Suppressor macrophage (primary cell): ENCODE results near the gene SEPTIN3.
A peak's percentile ranks its signal among the peaks of the same experiment; 100 is the strongest.

Source experiments
- DNase-seq, 4 experiments: peaks; one replicate each; pipeline ENCODE4 v3.0.0-alpha.2; 2020 to 2022

Gene SEPTIN3

DNA sequence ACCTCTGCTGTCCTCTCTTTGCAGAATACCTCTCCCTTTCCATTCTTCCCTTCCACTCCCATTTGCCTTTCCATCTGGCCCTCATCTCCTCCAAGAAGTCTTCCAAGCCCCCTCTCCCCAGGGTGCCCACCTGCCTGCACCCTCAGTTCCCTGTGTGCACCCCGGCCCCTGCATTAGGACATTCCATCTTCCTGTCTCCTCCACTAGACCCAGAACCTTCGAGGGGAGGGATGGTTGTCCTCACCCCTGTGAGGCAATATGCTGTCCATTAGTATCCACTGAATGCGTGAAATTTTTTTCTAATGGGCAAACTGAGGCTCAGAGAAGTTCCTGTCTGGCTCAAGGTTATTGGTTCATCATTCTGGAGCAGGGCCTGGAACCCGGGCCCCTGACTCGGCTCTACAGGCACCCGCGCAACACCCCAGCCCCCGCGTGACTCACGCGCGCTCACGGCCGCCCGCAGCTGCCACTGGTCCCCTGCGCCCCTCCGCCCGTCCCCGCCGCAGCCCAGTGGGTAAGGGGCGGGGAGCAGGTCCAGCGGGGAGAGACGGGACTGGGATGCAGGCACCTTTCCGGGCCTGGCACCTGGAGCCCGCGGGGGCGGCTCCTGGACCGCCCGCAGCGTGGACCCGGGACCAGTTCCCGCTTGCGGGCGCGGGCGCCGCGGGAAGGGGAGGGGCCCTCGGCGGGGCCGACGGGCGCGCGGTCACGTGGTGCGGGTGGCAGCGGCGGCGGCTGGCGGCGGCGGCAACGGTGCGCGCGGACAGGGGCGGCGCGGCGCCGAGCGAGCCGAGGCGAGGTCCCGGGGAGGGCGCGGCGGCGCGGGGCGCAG lies 7.0 kb downstream of the SEPTIN3 start:
- peak in 3 of 4 experiments; percentile 38 to 74 (median 63) for DNase-seq

DNA sequence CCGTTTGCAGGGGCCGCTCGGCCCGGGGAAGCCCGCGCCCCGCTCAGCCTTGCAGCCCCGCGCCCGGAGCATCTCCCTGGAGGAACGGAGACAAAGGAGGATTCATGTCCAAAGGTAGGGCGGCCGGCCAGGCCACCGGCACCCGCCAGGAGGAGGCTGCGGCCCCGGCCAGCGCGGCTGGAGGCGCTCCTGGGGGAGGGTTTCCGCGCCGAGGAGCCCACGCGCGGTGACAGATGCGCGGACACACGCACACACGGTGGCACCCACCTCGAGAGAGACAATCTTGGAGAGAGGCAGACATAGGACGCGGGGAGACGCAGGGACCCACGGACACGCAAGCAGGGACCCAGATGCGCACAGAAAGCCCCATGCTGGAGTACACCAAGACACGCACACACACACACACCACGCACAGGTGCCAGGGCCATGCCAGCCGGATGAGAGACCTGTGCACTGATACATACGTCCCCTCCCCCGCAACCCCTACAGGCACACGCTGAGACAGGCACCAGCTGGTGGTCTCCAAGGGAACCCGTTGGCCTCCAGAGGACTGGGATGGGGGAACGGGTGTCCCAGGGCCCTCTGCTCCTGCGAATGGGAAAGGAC lies 7.8 kb downstream of the SEPTIN3 start:
- DNase-seq, result peak in 2 of 4 experiments; percentile 16 to 35

DNA sequence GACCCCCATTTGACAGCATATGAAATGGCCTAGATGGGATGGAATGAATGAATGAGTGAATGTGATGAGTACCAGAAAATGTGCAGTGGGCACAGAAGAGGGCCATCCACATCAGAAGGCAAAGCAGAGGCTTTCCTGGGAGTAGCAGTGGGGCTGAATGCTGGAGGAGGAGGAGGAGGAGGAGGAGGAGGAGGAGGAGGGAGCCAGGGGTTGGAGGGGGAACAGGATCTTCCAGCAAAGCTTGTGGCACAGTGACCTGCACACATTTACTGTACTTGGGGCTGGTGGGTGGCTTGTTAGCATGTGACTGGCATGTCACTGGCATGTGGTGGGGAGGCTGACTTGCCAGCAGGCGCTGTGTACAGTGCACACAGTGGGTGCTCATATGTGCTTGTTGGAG lies 9.5 kb downstream of the SEPTIN3 start:
- DNase-seq, result peak in 1 of 4 experiments; percentile 14

DNA sequence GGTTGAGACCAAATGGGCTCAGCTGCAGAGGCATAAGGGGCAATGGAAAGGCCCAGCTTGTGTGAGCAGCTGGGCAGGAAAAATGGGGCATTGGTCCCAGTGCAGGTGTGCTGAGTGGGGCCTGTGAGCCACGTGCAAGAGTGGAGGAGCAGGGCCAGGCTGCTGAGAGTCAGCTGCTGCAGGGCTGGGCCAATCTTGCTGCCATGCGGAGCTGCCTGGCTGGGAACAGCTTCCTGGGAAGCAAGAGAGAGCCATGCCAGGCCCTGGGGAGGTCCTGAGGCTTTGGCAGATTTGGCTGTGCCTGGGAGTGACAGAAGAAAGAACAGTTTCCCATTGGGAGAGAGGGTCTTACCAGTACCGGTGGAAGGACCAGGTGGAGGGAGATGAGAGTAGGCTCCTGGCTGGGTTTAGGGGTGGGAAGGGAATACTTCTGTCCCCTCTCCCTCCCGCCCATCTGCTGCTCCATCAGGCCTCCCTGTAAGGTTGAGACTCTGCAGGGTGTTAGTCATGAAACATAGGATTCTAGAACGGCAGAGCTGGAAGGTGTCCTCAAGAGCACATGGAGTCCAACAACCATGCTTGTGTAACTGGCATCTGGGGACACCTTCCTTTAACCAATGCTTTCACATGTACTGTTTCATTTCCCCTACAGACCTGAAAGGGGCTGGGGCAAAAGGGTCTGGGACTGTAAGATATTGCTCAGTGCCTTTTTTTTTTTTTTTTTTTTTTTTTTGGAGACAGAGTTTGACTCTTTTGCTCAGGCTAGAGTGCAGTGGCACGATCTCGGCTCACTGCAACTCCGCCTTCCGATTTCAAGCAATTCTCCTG lies 10.4 kb downstream of the SEPTIN3 start:
- DNase-seq, result no peak

DNA sequence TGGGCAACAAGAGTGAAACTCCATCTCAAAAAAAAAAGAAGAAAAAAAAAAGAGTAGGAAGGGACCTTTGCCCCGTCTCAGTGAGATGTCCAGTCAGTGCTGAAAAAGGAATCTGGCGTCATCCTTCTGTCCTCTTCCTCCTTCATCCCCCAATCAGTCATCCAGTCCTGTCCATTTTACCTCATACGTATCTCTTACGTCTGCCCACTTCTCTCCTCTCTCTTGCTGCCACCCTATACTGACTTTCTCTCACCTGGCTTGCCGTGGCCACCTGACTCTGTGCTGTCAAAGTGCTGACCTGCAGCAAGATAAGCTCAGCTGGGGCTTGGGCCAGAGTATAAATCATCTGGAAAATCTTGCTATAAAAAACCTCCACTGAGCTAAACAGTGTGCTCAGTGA lies 13.6 kb downstream of the SEPTIN3 start:
- DNase-seq, result peak in 3 of 4 experiments; percentile 27 to 45 (median 35)

DNA sequence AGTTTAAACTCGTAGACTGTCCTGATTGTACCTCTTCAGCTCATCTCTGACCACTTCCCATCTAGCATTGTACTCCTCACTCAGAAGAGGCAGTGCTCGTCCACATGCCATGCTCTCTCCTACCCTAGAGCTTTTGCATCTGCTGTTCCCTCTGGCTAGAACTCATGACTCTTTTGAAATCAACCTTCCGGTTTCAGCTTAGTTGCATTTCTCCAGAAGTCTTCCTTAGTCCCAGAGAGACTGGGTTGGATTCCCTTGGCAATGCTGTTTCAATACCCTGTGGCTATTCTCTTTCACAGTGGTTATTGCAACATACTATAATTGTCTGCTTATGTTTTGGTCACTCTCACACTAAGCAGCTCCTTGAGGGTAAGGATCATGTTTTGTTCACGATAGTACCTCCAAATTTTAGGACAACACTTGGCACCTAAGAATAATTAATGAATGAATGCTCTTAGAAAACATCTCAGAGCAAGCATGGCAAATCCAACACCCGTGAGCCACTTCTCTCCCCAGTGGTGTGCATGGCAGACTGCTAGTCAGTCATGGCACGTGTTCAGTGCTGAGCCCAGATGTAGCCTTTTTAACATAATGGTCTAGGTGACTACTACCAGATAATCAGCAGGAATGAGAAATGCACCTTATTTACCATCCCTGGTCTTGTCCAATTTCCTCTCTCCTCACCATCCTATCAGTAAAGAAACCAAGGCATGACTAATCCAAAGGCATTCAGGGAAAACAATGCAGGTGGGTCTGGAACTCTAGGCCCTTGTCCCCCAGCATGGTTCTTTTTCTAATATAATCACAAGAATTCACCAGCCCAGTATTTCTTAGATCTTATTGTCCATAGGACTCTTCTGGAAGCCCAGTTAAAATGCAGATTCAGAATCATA lies 14.5 kb downstream of the SEPTIN3 start:
- peak; percentile 56 to 85 (median 76) for DNase-seq

DNA sequence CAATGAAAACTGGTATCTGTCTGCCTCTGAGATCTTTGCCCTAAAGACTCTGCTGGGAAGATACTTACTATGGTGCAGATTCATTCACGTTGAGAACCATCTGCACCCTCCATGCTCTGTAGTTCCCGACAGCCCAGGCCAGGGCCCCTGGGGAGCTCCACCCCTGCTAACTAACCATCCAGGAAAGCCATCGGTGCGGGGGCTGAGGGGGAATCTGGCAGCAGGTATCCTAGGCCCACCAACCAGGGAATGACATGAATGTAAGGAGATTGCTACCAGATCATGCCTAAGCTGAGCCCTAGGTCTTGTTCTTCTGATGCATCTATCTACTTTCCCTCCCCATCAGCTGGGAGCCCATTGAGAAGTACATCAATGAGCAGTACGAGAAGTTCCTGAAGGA lies 18.0 kb downstream of the SEPTIN3 start:
- no peak for DNase-seq

DNA sequence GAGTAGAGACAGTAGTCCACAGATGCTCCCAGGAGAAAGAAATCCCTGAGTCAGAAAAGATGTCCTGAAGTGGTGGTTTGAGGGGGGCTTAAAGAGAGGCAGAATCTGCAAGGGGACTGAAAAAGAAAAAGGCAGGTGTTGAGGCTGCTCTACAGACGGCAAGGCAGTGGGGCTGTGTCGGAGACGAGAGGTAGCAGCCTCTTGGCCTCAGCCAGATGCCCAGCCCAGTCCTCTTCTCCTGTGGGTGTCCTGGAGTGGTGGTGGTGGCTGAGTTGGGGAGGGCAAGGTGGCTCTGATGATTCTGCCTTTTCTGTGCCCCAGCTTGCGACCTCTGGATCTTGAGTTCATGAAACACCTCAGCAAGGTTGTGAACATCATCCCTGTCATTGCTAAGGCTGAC lies 20.0 kb downstream of the SEPTIN3 start:
- no peak for DNase-seq

DNA sequence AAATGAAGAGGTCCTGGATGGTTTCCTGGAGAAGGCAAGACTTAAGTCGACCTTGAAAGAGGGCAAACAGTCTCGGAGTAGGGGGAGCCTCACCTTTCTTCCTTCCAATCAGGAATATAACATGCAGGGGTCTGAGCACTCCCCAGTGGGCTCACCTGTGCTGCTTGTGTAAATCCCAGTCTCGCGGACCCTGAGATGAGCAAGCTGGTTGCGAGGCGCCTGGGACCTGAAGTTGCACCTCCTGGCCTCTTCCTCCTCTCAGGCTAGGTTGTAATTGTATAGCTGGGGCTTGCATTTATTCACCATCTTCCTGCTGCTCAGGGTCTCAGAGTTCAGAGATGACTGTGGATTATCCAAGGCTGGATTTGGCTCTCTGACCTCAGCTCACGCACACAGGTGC lies 21.9 kb downstream of the SEPTIN3 start:
- no peak for DNase-seq

DNA sequence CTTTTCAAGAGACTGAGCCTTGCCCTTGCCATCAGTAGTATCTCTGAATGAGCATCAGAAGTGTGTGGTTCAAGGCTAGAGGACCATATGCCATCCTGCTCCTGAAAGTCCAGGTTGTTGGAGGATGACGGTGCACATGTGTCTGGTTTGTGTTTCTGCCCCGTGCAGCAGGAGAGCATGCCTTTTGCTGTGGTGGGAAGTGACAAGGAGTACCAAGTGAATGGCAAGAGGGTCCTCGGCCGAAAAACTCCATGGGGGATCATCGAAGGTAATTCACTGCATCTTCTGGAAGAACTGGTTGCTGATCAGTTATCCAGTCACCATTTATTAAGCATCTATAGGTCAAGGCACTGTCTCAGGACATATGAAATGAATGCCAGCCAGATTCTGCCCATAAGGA lies 23.3 kb downstream of the SEPTIN3 start:
- DNase-seq, result no peak

DNA sequence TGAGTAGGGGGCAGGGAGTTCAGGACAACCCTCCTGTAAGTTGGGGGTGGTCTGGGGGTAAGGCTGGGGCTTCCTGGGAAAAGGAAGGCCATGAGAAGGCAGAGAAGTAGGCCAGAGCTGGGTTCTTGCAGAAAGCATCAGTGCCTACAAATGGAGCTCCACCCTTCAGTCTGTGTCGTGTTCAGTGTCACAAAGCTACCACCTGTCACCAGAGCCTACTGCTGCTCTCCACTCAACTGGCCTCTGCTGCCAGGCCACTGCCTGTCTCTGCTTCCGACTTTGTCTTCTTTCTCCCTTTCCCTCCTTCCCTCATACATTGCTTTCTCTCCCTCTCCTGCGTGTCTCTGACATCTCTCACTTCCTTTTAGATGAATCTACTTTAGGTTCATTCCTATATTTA lies 26.0 kb downstream of the SEPTIN3 start:
- no peak for DNase-seq

DNA sequence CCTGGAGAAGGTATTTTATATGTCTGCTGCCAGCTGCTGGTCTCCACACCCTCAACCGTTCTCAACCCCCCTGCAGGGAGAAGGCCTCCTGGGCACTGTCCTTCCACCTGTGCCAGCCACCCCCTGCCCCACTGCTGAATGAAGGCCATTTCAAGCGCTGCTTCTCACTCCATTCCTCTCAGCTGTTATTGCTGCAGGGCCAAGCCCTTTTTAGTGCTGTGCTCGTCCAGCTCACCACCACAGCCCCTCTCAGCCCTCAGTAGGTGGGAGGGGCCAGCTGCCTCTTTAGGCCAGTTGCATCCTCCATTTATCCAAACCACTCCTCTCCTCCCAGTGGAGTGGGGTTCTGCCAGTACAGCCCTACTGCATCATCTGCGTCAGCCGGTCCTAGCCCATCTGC lies 27.6 kb downstream of the SEPTIN3 start:
- DNase-seq, result no peak

DNA sequence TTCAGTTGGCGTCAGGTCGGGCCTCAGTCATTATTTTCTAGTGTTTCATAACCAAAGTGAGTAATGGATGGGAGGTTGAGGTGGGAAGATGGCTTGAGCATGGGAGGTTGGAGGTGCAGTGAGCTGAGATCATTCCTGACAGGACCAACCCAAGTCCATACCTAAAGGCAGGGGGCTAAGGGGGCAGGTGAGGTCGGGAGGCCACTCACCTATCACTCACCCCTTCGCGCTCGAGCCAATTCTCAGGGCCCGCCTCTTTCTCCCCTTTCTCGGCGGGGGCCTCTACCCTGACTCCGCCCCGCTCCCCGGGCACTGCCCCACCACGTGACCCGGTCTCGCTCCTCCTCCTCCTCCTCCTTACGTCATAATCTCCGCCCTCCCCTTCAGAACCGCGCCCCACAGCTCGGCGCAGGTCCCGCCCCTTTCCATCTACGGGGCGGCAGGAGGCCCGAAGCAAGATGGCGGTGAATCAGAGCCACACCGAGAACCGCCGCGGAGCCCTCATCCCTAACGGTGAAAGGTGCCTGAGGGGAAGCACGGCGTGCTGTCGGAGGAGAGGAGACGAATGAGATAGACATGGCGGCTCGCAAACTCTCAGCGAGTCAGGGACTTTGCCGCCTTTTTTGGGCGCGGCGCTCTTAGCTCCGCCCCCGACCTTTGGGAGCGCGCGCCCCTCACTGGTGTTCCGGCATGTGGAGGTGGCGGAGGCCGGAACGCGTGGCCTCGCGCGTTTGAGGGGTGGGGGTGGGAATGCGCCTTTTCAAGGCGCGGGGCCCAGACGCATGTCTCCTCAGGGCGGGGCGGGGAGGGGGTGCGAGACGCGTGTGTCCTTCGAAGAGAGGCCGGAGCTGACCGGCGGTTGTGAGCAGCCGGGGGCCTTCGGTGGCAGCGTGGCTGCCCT lies 29.4 kb downstream of the SEPTIN3 start, which contains the start of gene WBP2NL:
TSS of gene WBP2NL (plus strand) at position 428 of the 901 bp plus-strand sequence. CDS start at position 459, 31 bp downstream.
- DNase-seq, result peak; percentile 88 to 95 (median 93)

DNA sequence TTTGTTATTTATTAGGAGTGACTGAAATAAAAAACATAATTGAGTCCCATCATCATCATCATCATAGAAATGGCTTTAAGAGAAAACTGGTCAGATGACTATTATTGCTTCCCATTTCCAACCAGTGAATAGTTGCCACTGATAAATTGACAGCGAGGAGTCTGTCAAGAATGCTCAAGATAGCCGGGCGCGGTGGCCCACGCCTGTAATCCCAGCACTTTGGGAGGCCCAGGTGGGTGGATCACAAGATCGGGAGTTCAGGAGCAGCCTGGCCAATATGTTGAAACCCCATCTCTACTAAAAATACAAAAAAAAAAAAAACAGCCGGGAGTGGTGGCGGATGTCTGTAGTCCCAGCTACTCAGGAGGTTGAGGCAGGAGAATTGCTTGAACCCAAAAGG lies 31.2 kb downstream of the SEPTIN3 start:
- DNase-seq, result no peak

DNA sequence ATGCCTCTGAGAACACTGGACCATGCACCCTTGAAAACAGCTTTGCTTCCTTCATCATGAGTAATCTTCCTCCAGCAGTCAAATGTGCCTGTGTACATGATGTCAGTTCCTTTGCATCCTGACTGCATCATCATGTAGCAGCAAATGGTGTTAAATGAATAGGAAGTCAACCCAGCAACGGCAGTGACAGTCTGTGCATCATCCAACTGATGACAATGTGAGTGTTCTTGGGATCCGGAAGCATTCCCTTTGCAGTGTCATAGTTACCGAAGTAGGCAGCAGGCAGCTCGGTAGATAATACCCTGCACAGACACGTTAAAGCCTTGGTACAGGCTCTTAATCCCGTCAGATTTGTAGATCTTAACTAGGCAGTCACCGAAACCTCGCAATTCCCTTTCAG lies 31.9 kb downstream of the SEPTIN3 start:
- peak in 2 of 4 experiments; percentile 15 to 27 for DNase-seq

DNA sequence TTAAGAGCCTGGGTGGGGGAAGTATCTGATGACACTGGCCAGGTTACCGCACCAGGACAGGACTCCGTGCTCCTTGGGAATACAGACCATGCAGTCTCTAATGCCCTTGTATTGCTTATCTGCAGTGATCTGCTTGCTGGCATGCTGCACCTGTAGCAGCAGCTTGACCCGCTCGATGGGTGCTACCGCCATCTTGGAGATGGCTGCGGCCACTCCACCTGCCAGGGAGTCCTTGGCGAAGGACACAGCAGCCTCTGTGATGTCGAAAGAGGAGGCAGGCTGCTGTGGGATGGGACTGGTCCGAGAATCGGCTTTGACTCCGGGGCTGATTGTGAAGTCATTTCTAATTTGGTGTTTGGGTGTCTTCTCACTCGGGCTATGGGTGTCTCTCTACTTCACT lies 32.5 kb downstream of the SEPTIN3 start:
- DNase-seq, result no peak

DNA sequence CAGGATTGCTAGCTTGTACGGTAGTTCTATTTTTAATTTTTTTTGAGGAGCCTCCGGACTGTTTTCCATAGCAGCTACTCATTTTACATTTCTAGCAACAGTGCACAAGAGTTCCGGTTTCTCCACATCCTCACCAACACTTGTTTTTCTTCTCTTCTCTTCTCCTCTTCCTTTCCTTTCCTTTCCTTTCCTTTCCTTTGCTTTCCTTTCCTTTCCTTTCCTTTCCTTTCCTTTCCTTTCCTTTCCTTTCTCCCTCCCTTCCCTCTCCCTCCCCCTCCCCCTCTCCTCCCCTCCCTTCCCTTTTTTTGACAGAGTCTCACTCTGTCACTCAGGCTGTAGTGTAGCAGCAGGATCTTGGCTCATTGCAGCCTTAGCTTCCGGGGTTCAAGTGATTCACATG lies 38.7 kb downstream of the SEPTIN3 start:
- no peak for DNase-seq

DNA sequence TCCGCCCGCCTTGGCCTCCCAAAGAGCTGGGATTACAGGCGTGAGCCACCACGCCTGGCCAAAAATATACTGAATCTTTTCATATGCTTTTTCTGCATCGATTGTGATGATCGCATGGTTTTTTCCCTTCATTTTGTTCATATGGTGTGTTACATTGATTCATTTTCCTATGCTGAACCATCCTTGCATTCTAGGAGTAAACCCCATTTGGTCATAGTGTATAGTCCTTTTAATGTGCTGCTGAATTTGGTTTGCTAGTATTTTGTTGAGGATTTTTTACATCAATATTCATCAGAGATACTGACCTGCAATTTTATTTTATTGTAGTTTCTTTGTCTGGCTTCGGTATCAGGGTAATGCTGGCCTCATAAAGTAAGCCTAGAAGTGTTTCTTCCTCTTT lies 41.5 kb downstream of the SEPTIN3 start:
- DNase-seq, result no peak

DNA sequence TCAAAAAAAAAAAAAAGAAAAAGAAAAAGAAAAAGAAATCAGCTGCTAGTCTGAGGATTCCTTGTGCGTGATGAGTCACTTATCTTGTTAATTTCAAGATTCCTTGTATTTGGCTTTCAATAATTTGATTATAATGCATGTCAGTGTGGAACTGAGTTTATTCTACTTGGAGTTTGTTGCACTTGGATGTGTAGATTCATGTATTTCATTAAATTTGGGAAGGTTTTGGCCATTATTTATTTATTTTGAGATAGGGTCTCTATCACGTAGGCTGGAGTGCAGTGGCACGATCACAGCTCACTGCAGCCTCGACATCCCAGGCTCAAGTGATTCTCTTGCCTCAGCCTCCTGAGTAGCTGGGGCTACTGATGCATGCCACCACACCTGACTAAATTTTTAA lies 44.1 kb downstream of the SEPTIN3 start:
- no peak for DNase-seq

DNA sequence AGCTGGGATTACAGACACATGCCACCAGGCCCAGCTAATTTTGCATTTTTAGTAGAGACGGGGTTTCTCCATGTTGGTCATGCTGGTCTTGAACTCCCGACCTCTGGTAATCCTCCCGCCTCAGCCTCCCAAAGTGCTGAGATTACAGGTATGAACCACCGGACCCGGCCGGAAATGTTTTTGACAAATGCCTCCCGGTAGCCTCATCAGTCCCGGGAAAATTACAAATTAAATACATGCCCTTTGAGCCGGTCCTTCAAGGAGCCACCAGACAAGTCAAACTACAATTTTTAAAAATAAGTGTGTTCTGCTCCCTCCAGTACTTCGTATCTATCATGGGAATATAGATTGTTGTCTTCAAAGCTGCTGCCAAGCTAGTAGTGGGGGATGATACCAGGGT lies 46.9 kb downstream of the SEPTIN3 start:
- no peak for DNase-seq

DNA sequence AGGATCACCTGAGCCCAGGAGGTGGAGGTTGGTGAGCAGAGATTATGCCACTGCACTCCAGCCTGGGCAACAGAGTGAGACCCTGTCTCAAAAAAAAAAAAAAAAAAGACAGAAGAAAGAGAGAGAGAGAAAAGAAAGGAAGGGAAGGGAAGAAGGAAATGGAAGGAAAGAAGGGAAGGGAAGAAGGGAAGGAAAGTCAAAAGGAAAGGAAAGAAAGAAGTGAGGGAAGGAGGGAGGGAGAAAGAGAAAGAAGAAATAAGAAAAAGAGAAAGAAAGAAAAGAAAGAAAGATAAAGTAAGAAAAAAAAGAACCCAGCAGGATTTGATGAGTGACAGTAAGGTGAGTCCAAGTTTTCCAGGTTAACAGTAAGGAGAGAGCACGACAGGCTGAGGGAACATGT lies 49.0 kb downstream of the SEPTIN3 start:
- DNase-seq, result no peak
